A673 (cell line): ENCODE results near the gene CCND2. TPM values are rescaled to one million over a fixed set of nuclear protein-coding genes. Genes with fewer than 3 reads are reported as not detected.

Source experiments
- BruUV-seq: library from RNA; stranded (reverse); fragments of 400-500 nt; replicated peaks from 2 replicates; lab custom pipeline; 2021; lab: Mats Ljungman, UMichigan
- CTCF ChIA-PET: fragments of 300-600 bp; sonication (Branson Sonifier 250); formaldehyde crosslinking; loops from one replicate; lab custom pipeline; 2022; ENCODE audit warnings: antibody characterized with exemption; lab: Charles Lee
- POLR2A ChIA-PET: fragments of 300-600 bp; sonication (Branson Sonifier 250); formaldehyde crosslinking; loops from one replicate; lab custom pipeline; 2022; ENCODE audit warnings: antibody characterized with exemption; ENCODE audit not compliant: low non-redundant PET; lab: Charles Lee
- DNase-seq: peaks from one replicate; pipeline ENCODE4 v3.0.0-alpha.2; 2015; ENCODE audit warnings: low spot score
- H3K27ac ChIP-seq: fragments of 200-600 bp; sonication (generic); 2 replicates; pipeline ENCODE4 v1.5.1; 2016; ENCODE audit warnings: mixed run types, low read depth, mild to moderate bottlenecking, mixed read lengths, antibody characterized with exemption, low read length; ENCODE audit not compliant: poor library complexity, severe bottlenecking
- H3K27me3 ChIP-seq: fragments of 200-600 bp; sonication (generic); replicated peaks from 2 replicates; pipeline ENCODE4 v1.6.1; 2017; ENCODE audit warnings: mixed run types, low read depth, mild to moderate bottlenecking, mixed read lengths, antibody characterized with exemption, low read length; ENCODE audit not compliant: insufficient read depth, poor library complexity
- H3K36me3 ChIP-seq: fragments of 200-600 bp; sonication (generic); 2 replicates; pipeline ENCODE4 v1.6.1; 2016; ENCODE audit warnings: mixed run types, mild to moderate bottlenecking, mixed read lengths, antibody characterized with exemption, low read length; ENCODE audit not compliant: insufficient read depth, poor library complexity, severe bottlenecking
- H3K4me1 ChIP-seq: fragments of 200-600 bp; sonication (generic); 2 replicates; pipeline ENCODE4 v1.6.1; 2017; ENCODE audit warnings: mixed run types, mild to moderate bottlenecking, mixed read lengths, antibody characterized with exemption, low read length; ENCODE audit not compliant: insufficient read depth, poor library complexity, severe bottlenecking
- H3K4me3 ChIP-seq: fragments of 200-600 bp; sonication (generic); 2 replicates; pipeline ENCODE4 v1.5.1; 2016; ENCODE audit warnings: low read depth, mixed run types, mild to moderate bottlenecking, mixed read lengths, low read length; ENCODE audit not compliant: poor library complexity, severe bottlenecking
- H3K9me3 ChIP-seq: fragments of 200-600 bp; sonication (generic); 2 replicates; pipeline ENCODE4 v1.6.1; 2016; ENCODE audit warnings: mixed run types, low read depth, mild to moderate bottlenecking, mixed read lengths, antibody characterized with exemption, low read length; ENCODE audit not compliant: poor library complexity, severe bottlenecking
- CTCF ChIP-seq: fragments of 300-800, 200-600 bp; sonication (generic); conservative IDR thresholded peaks from 2 replicates; pipeline ENCODE4 v1.5.1; 2017; ENCODE audit warnings: low read depth, mild to moderate bottlenecking, antibody characterized with exemption, low read length, moderate library complexity, mixed read lengths
- EZH2 ChIP-seq: fragments of 200-600 bp; sonication (generic); IDR thresholded peaks from 2 replicates; pipeline ENCODE4 v1.6.1; 2017; ENCODE audit warnings: borderline replicate concordance, low read depth, mild to moderate bottlenecking, mixed read lengths, antibody characterized with exemption, low read length; ENCODE audit not compliant: poor library complexity, severe bottlenecking
- intact Hi-C: fragments of 100-400 bp; cut with micrococcal nuclease; formaldehyde crosslinking; loops from one replicate; pipeline ENCODE4 v1.10.0; 2022; ENCODE audit not compliant: unreplicated experiment
- total RNA-seq: library from RNA; stranded (reverse); gene quantifications from 2 replicates; pipeline ENCODE4 v1.2.3, GENCODE V29; 2021

The CCND2 gene
- total RNA-seq, 1 experiment from 2014 or later = 2.6 TPM

GRCh38 chr12:4274396-4275015 is 944 bp downstream of the CCND2 start:
- peaks cover 22% of the 10 kb centered on the region for H3K4me1 ChIP-seq
- POLR2A ChIA-PET = no interaction called here
- intact Hi-C loops = loop anchor here (5.0 kb wide), 1 partner anchor 617 kb away; no protein-coding TSS in a partner anchor
- TF ChIP-seq CTCF = no peak
- peak; percentile 58 for TF ChIP-seq EZH2
- no peak for DNase-seq
- H3K27me3 ChIP-seq = peaks cover 81% of the 10 kb centered on the region
- no peak overlapping the region for H3K27ac ChIP-seq
- CTCF ChIA-PET = interaction anchor here (0.6 to 0.7 kb wide), 4 partner anchors 10 to 762 kb away, joined by 4 to 11 read pairs (median 7); no protein-coding TSS in a partner anchor
- peak overlapping the region; percentile 20 for H3K4me3 ChIP-seq
- no peaks in the 10 kb centered on the region for H3K36me3 ChIP-seq
- H3K9me3 ChIP-seq = no peaks in the 10 kb centered on the region
- no TSS peak for BruUV-seq

GRCh38 chr12:4275016-4275869 is 1.7 kb downstream of the CCND2 start:
- CTCF ChIA-PET = interaction anchor here (0.6 to 1.8 kb wide), 4 partner anchors 11 to 762 kb away, joined by 4 to 18 read pairs (median 8); no protein-coding TSS in a partner anchor
- peaks cover 22% of the 10 kb centered on the region for H3K4me1 ChIP-seq
- peaks cover 74% of the 10 kb centered on the region for H3K27me3 ChIP-seq
- no peaks in the 10 kb centered on the region for H3K9me3 ChIP-seq
- DNase-seq = no peak
- intact Hi-C loops = loop anchor here (5.0 kb wide), 1 partner anchor 618 kb away; no protein-coding TSS in a partner anchor
- peak overlapping the region; percentile 20 for H3K4me3 ChIP-seq
- TF ChIP-seq CTCF = no peak
- TF ChIP-seq EZH2 = peak; percentile 100
- H3K36me3 ChIP-seq = no peaks in the 10 kb centered on the region
- no TSS peak for BruUV-seq
- POLR2A ChIA-PET = no interaction called here
- no peak overlapping the region for H3K27ac ChIP-seq

- no peaks in the 10 kb centered on the region for H3K36me3 ChIP-seq
- peak overlapping the region; percentile 20 for H3K4me3 ChIP-seq
- H3K9me3 ChIP-seq = no peaks in the 10 kb centered on the region
- H3K4me1 ChIP-seq = peaks cover 22% of the 10 kb centered on the region
- DNase-seq = no peak
- peaks cover 68% of the 10 kb centered on the region for H3K27me3 ChIP-seq
- CTCF ChIA-PET = interaction anchor here (1.4 to 1.8 kb wide), 2 partner anchors 390 to 393 kb away, joined by 3 to 18 read pairs; no protein-coding TSS in a partner anchor
- POLR2A ChIA-PET = no interaction called here
- TF ChIP-seq CTCF (no peak), EZH2 (no peak)
- intact Hi-C loops = loop anchor here (2.0 to 5.0 kb wide), 4 partner anchors 169 to 975 kb away; no protein-coding TSS in a partner anchor
- no TSS peak for BruUV-seq
- H3K27ac ChIP-seq = no peak overlapping the region
Measured at GRCh38 chr12:4275870-4276301, 2.3 kb downstream of the CCND2 start.
